RWPE1 (cell line): ENCODE data around the gene PSMD8.

Experiments
- CTCF ChIA-PET: fragments of 350-600 bp; sonication (Branson Sonifier 250); formaldehyde crosslinking; extraction: SDS; loops from one replicate; lab custom pipeline; 2021; lab: Yijun Ruan, JAX
- POLR2A ChIA-PET: fragments of 400-600 bp; formaldehyde crosslinking; extraction: SDS; loops from one replicate; lab custom pipeline; 2020; ENCODE audit warnings: antibody characterized with exemption; ENCODE audit not compliant: low non-redundant PET; lab: Yijun Ruan, JAX
- DNase-seq: peaks from one replicate; pipeline ENCODE4 v3.0.0; 2012; ENCODE audit warnings: low spot score
- H3K27ac ChIP-seq: fragments of 450-650 bp; 2 replicates; pipeline ENCODE4 v1.5.1; 2017
- TF ChIP-seq, protein P1 (sequence below): fragments of 450-650 bp; conservative IDR thresholded peaks from 2 replicates; pipeline ENCODE4 v1.5.1; 2017; ENCODE audit warnings: low read depth, mild to moderate bottlenecking

Gene PSMD8

DNA sequence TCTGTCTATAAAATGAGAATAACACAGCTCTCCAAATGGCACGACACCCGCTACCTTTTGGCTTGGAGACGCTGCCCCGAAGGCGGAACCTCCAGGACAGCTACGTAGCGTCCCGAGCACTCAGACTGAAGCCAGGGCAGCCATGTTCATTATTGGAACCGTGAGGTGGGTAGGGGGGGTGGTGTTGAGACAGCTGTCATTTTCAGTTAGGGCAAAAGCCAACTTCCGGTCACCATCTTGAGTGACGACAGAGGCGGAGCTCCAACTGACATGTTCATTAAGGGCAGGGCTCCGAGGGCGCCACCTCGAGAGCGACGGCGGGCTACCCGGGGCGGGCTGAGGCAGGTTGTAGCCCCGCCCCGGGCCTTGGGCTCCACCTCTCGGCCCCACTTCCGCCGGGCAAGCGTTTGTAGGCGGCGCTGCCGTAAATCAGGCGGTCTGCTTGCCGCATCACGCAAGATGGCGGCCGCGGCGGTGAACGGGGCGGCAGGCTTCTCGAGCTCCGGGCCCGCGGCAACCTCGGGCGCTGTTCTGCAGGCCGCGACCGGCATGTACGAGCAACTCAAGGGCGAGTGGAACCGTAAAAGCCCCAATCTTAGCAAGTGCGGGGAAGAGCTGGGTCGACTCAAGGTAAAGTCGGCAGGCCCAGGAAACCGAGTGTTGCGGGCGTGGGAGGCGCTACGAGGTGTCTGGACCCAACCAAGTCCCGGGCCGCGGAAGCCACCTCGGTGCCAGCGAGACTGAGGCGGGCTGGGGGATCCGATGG, at the start of gene PSMD8:
TSS of gene PSMD8 (plus strand) at position 240 of the 766 bp plus-strand sequence. CDS start at position 271, 31 bp downstream.
- TF ChIP-seq, protein P1, sequence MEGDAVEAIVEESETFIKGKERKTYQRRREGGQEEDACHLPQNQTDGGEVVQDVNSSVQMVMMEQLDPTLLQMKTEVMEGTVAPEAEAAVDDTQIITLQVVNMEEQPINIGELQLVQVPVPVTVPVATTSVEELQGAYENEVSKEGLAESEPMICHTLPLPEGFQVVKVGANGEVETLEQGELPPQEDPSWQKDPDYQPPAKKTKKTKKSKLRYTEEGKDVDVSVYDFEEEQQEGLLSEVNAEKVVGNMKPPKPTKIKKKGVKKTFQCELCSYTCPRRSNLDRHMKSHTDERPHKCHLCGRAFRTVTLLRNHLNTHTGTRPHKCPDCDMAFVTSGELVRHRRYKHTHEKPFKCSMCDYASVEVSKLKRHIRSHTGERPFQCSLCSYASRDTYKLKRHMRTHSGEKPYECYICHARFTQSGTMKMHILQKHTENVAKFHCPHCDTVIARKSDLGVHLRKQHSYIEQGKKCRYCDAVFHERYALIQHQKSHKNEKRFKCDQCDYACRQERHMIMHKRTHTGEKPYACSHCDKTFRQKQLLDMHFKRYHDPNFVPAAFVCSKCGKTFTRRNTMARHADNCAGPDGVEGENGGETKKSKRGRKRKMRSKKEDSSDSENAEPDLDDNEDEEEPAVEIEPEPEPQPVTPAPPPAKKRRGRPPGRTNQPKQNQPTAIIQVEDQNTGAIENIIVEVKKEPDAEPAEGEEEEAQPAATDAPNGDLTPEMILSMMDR: no peak
- ChIA-PET CTCF (interaction anchor here (0.7 kb wide), 1 partner anchor 116 kb away, joined by 4 read pairs; no protein-coding TSS in a partner anchor), POLR2A (interaction anchor here (0.6 to 1.9 kb wide), 3 partner anchors 13 to 86 kb away, joined by 3 to 14 read pairs (median 3); partner anchors contain the start of gene GGN)
- H3K27ac ChIP-seq: peak within 1 kb of the TSS; percentile 88
- DNase-seq: peak; percentile 97

- TF ChIP-seq, protein P1: no peak
- peak overlapping the region; percentile 35 for H3K27ac ChIP-seq
- DNase-seq: no peak
- POLR2A ChIA-PET: no interaction called here
- CTCF ChIA-PET: interaction anchor here (1.2 kb wide), 1 partner anchor 8 kb away, joined by 6 read pairs; no protein-coding TSS in a partner anchor
These were observed 47.8 kb upstream of the PSMD8 start for GRCh38 chr19:38326591-38326990.

GRCh38 chr19:38329651-38330050, 44.7 kb upstream of the PSMD8 start:
- DNase-seq: no peak
- ChIA-PET POLR2A (no interaction called here), CTCF (no interaction called here)
- peak overlapping the region; percentile 17; the same call in 1 of the 2 replicates for H3K27ac ChIP-seq
- TF ChIP-seq, protein P1: no peak

DNA sequence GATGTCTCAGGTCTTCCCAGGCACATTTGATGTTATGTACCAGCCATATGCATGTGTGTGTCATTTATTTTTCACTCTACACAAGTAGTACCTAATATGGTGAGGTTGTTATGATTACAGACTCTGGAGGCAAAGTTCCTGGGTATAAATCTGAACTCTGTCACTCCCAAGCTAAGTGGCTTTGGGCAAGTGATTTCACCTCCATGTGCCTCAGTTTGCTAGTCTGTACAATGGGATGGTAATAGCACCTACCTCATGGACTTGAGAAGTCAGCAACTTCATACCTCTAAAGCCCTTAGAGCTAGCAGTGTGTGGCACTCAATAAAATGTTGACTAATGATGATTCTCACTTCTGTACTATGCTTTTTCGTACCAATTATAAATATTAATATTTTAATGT, 42.6 kb upstream of the PSMD8 start:
- ChIA-PET CTCF (no interaction called here), POLR2A (no interaction called here)
- TF ChIP-seq, protein P1: no peak
- no peak overlapping the region for H3K27ac ChIP-seq
- DNase-seq: no peak

DNA sequence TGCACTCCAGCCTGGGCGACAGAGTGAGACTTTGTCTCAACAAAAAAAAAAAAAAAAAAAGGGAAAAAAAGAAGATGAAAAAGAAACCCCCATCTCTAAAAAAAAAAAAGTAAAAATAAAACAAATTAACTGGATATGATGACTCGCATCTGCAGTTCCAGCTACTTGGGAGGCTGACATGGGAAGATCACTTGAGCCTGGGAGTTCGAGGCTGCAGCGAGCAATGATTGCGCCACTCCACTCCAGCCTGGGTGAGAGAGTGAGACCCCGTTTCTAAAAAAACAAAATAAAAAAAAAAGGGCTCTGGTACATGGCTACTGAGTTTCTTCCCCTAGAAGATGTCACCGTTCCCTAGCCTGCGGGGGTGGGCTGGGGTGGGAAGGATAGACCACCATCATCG, 41.1 kb upstream of the PSMD8 start:
- ChIA-PET POLR2A (no interaction called here), CTCF (interaction anchor here (1.2 to 1.5 kb wide), 2 partner anchors 89 to 100 kb away, joined by 3 to 11 read pairs; no protein-coding TSS in a partner anchor)
- 0 out of 2 replicates have a peak overlapping the region, but pooled peaks have one; percentile 94 for H3K27ac ChIP-seq

More for the DNA sequence above, 41.1 kb upstream of the PSMD8 start:
- TF ChIP-seq, protein P1: no peak
- DNase-seq: no peak
